WTC11 (cell line): ENCODE measurements around the gene HOXD10. TPM values are rescaled to one million over a fixed set of nuclear protein-coding genes. Genes with fewer than 3 reads are reported as not detected.

Experiments used
- ATF3 ChIP-seq: sonication (generic); formaldehyde crosslinking; conservative IDR thresholded peaks from 2 replicates; pipeline ENCODE4 v1.8.1; 2022; ENCODE audit warnings: mild to moderate bottlenecking, missing genetic modification reagents
- CDX4 ChIP-seq: fragments of 250-450 bp; sonication (Bioruptor Pico); IDR thresholded peaks from 2 replicates; pipeline ENCODE4 v1.9.0; 2021; ENCODE audit warnings: moderate library complexity, mild to moderate bottlenecking, inconsistent platforms, borderline replicate concordance
- CREB1 ChIP-seq: sonication (generic); formaldehyde crosslinking; IDR thresholded peaks from 2 replicates; pipeline ENCODE4 v1.8.0; 2023; ENCODE audit warnings: mild to moderate bottlenecking, missing genetic modification reagents
- E2F5 ChIP-seq: sonication (generic); formaldehyde crosslinking; IDR thresholded peaks from 2 replicates; pipeline ENCODE4 v1.8.1; 2022; ENCODE audit warnings: mild to moderate bottlenecking, moderate library complexity, missing genetic modification reagents
- ELF4 ChIP-seq: sonication (generic); formaldehyde crosslinking; IDR thresholded peaks from 2 replicates; pipeline ENCODE4 v1.8.1; 2022; ENCODE audit warnings: low read depth, mild to moderate bottlenecking, moderate library complexity, missing genetic modification reagents
- FOXJ3 ChIP-seq: sonication (generic); formaldehyde crosslinking; IDR thresholded peaks from 2 replicates; pipeline ENCODE4 v1.9.0; 2021; ENCODE audit warnings: missing genetic modification reagents, mild to moderate bottlenecking, borderline replicate concordance
- FOXK1 ChIP-seq: sonication (generic); formaldehyde crosslinking; IDR thresholded peaks from 2 replicates; pipeline ENCODE4 v1.8.0; 2022; ENCODE audit warnings: mild to moderate bottlenecking, moderate library complexity, missing genetic modification reagents
- HMGA2 ChIP-seq: fragments of 250-450 bp; sonication (Bioruptor Pico); IDR thresholded peaks from 2 replicates; pipeline ENCODE4 v1.4.0; 2021; ENCODE audit warnings: mild to moderate bottlenecking, moderate library complexity
- IRF2 ChIP-seq: sonication (generic); formaldehyde crosslinking; IDR thresholded peaks from 2 replicates; pipeline ENCODE4 v1.8.0; 2022; ENCODE audit warnings: low read depth, missing genetic modification reagents, borderline replicate concordance
- OVOL2 ChIP-seq: fragments of 250-450 bp; sonication (Bioruptor Pico); IDR thresholded peaks from 2 replicates; pipeline ENCODE4 v1.9.0; 2021; ENCODE audit warnings: mild to moderate bottlenecking, borderline replicate concordance
- PRDM15 ChIP-seq: sonication (generic); formaldehyde crosslinking; IDR thresholded peaks from 2 replicates; pipeline ENCODE4 v1.8.0; 2022; ENCODE audit warnings: missing genetic modification reagents
- RELA ChIP-seq: sonication (generic); formaldehyde crosslinking; IDR thresholded peaks from 2 replicates; pipeline ENCODE4 v1.8.1; 2022; ENCODE audit warnings: missing genetic modification reagents, mild to moderate bottlenecking, borderline replicate concordance
- SMAD3 ChIP-seq: sonication (generic); formaldehyde crosslinking; IDR thresholded peaks from 2 replicates; pipeline ENCODE4 v1.8.0; 2022; ENCODE audit warnings: missing genetic modification reagents, mild to moderate bottlenecking, borderline replicate concordance
- SOX15 ChIP-seq: fragments of 250-450 bp; sonication (Bioruptor Pico); IDR thresholded peaks from 2 replicates; pipeline ENCODE4 v1.9.0; 2021; ENCODE audit warnings: mild to moderate bottlenecking
- SP1 ChIP-seq: sonication (generic); formaldehyde crosslinking; conservative IDR thresholded peaks from 2 replicates; pipeline ENCODE4 v1.8.1; 2022; ENCODE audit warnings: missing genetic modification reagents
- TEAD1 ChIP-seq: sonication (generic); formaldehyde crosslinking; IDR thresholded peaks from 2 replicates; pipeline ENCODE4 v1.8.0; 2022; ENCODE audit warnings: mild to moderate bottlenecking, missing genetic modification reagents
- TP53 ChIP-seq: sonication (generic); formaldehyde crosslinking; IDR thresholded peaks from 2 replicates; pipeline ENCODE4 v1.8.1; 2023; ENCODE audit warnings: mild to moderate bottlenecking, missing genetic modification reagents
- USF1 ChIP-seq: sonication (generic); formaldehyde crosslinking; IDR thresholded peaks from 2 replicates; pipeline ENCODE4 v1.8.0; 2022; ENCODE audit warnings: mild to moderate bottlenecking, missing genetic modification reagents
- ZBTB21 ChIP-seq: sonication (generic); formaldehyde crosslinking; IDR thresholded peaks from 2 replicates; pipeline ENCODE4 v1.8.1; 2023; ENCODE audit warnings: mild to moderate bottlenecking, missing genetic modification reagents, borderline replicate concordance
- ZNF232 ChIP-seq: sonication (generic); formaldehyde crosslinking; IDR thresholded peaks from 2 replicates; pipeline ENCODE4 v1.8.0; 2022; ENCODE audit warnings: mild to moderate bottlenecking, missing genetic modification reagents
- ZNF281 ChIP-seq: sonication (generic); formaldehyde crosslinking; IDR thresholded peaks from 2 replicates; pipeline ENCODE4 v1.8.0; 2023; ENCODE audit warnings: mild to moderate bottlenecking, missing genetic modification reagents
- ZNF423 ChIP-seq: fragments of 250-450 bp; sonication (Bioruptor Pico); IDR thresholded peaks from 2 replicates; pipeline ENCODE4 v2.1.2; 2022; ENCODE audit warnings: mild to moderate bottlenecking, moderate library complexity
- total RNA-seq: library from RNA; stranded (reverse); gene quantifications from 3 replicates; pipeline ENCODE4 v1.2.3, GENCODE V29; 2021

Gene HOXD10
- total RNA-seq, 1 experiment from 2014 or later, result not detected

GRCh38 chr2:176140513-176141317, 24.1 kb downstream of the HOXD10 start (continued):
- TF ChIP-seq HMGA2 (CRISPR knock-in tag), result no peak
- TF ChIP-seq ZNF423 (CRISPR knock-in tag), result no peak
- TF ChIP-seq SOX15, result no peak
- TF ChIP-seq PRDM15 (CRISPR knock-in tag), result no peak
- no peak for TF ChIP-seq CDX4 (CRISPR knock-in tag)
- peak; percentile 79; the same call in 1 of the 2 replicates for TF ChIP-seq SMAD3 (CRISPR knock-in tag)
- TF ChIP-seq RELA (CRISPR knock-in tag), result 0 out of 2 replicates have a peak, but pooled peaks have one; percentile 41
- TF ChIP-seq FOXK1 (CRISPR knock-in tag), result no peak
- TF ChIP-seq ZBTB21, result no peak
- no peak for TF ChIP-seq ATF3 (CRISPR knock-in tag)
- no peak; the same call in 1 of the 2 replicates for TF ChIP-seq TP53 (CRISPR knock-in tag)
- TF ChIP-seq FOXJ3 (CRISPR knock-in tag), result no peak
- no peak for TF ChIP-seq ELF4 (CRISPR knock-in tag)
- TF ChIP-seq SP1 (CRISPR knock-in tag), result peak; percentile 54; the same call in 1 of the 2 replicates
- TF ChIP-seq TEAD1 (CRISPR knock-in tag), result peak; percentile 70; the same call in 1 of the 2 replicates
- TF ChIP-seq OVOL2, result no peak
- no peak for TF ChIP-seq USF1
- TF ChIP-seq CREB1, result no peak
- no peak for TF ChIP-seq IRF2 (CRISPR knock-in tag)
- TF ChIP-seq ZNF281 (CRISPR knock-in tag), result no peak
- TF ChIP-seq E2F5 (CRISPR knock-in tag), result peak; percentile 56; the same call in 1 of the 2 replicates
- peak; percentile 85 for TF ChIP-seq ZNF232 (CRISPR knock-in tag)
